ENCODE results near the gene ERAP2.

- no peak for TF ChIP-seq CTCF (IDR thresholded peaks at IDR 0.05)
- TF ChIP-seq POLR2A (IDR thresholded peaks at IDR 0.05): no peak
Observed at GRCh38 chr5:96879665-96880064, 3.4 kb downstream of the ERAP2 start.
